ENCODE data around the gene BICRA.
"Not testable (repeated sequence)": the region's sequence is repeated elsewhere in the genome, so short reads cannot be mapped to it uniquely, and the experiment has no call there.

The BICRA gene

DNA sequence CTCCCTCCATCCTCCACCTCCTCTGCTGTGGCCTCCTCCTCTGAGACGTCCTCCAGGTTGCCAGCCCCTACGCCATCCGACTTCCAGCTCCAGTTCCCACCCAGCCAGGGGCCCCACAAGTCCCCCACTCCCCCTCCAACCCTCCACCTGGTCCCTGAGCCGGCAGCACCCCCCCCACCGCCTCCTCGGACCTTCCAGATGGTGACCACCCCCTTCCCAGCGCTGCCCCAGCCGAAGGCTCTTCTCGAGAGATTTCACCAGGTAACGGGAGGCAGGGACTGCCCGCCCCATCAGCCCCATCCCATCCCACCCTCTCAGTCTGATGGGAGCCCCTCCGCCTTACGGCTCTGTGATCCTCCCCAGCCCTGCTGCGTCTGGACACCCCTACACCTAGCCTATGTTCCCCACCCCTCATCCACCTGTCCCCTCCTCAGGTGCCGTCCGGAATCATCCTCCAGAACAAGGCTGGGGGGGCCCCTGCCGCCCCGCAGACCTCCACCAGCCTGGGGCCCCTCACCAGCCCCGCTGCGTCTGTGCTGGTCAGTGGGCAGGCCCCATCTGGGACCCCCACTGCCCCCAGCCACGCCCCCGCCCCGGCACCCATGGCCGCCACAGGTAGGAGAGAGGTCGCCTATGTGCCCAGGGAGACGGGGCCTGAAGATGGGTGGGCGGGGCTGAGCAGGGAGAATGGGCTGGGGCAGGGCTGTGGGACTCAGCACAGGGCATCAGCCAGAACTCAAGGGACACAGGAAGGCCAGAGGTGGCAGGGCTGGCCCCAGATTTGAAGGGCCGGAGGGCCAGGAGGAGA, 85.7 kb downstream of the BICRA start:
- no peak for DNase-seq

DNA sequence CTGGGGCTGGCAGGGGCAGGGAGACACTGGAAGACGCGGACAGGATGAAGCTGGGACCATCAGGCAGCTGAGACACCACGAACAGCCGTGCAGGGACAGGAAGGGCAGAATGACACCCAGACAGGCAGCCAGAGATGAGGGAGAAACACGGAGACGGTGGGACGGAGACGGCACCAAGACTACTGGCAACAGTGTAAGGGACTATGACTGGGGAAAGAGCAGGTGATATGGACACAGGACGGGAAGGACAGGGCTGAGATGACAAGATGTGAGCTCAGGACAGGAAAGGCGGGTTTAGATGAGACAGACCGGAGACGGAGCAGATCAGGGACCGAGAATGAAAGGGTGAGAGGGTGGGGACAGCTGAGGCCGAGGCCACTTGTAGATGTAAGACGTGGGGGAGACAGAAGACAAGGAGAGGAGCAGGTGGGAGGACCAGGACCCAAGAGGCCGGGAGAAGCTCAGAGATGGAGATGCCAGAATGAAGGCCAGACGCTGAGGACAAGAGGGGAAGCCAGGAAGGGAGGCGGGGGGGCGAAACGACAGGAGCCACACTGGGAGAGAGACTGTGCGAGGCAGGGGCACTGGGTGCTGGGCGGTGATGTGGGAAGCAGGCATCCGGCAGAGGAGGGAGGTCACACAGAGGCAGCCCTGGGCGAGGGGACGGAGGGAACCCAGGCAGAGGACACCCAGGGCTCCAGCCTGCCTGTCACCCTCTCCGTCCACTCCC, 86.8 kb downstream of the BICRA start:
- DNase-seq, result no peak

DNA sequence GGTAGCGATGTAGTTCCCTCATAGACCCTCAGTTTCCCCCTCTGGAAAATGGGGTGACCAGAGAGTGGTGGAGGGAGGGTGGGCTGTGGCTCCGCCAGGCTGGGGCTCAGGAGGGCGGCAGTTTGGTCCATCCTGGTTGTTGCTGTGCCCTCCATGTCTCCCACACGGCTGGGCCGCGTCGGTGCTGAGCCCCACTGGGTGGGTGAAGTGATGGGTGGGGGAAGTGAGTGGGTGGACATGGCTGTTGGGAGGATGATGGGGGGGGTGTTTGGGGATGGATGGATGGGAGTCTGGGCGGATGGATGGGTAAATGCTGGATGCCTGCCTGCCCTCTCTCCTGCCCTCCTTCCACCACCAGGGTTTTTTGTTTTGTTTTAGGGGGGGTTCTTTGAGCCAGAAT, 87.7 kb downstream of the BICRA start:
- DNase-seq, result no peak

DNA sequence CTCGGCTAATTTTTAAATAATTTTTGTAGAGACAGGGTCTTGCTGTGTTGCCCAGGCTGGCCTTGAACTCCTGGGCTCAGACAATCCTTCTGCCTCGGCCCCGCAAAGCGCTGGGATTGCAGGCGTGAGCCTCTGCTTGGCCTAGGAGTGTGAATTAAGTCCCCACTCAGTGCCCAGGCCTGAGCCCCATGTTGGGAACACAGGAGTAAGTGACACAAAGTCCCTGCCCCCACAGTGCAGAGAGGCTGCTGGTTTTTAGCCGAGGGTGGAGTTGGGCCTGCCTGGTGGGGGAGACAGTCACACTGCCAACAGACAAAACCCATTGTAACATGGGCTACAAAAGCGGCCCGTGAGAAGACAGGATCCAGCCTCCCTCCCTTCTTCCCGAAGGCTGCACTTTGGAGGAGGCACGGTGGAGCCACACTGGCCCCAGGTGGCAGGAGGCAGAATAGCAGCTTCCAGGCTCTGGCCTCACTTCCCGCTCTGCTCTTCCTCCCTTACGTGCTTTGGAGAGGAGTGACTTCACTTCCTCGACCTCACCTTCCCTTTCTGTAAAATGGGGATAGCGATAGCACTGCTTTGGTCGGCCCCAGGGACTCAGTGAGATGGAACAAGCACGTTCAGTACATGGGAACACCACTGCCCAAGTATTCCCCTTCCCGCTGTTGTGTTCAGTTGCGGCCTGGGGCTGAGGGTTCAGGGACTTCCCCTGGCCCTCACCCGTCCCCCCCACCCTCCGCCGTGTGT, 89.1 kb downstream of the BICRA start:
- peak; percentile 80 for DNase-seq

DNA sequence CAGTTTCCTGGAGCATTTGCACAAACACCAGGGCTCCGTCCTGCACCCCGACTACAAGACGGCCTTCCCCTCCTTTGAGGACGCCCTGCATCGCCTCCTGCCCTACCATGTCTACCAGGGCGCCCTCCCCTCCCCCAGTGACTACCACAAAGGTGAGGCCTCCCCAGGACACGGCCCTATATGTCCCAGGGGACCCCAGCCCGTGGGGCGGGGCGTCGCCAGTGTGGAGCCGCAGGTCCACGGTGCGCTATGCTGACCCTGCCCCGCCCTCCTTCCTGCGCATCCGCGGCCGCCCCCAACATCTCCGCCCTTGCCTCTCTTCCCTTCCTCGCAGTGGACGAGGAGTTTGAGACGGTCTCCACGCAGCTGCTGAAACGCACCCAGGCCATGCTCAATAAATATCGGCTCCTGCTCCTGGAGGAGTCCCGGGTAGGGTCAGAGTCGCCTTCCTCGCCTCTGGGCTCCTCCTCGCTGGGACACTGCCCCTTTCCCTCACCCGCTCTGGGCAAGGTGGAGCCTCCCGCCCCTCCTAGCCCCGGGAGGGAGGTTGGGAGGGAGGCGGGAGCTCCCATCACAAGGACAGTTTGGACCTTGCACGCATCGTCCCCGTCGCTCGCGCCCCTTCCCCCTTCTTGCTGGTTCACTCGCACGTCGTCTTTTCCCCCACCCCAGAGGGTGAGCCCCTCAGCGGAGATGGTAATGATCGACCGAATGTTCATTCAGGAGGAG, 89.9 kb downstream of the BICRA start:
- DNase-seq, result no peak

DNA sequence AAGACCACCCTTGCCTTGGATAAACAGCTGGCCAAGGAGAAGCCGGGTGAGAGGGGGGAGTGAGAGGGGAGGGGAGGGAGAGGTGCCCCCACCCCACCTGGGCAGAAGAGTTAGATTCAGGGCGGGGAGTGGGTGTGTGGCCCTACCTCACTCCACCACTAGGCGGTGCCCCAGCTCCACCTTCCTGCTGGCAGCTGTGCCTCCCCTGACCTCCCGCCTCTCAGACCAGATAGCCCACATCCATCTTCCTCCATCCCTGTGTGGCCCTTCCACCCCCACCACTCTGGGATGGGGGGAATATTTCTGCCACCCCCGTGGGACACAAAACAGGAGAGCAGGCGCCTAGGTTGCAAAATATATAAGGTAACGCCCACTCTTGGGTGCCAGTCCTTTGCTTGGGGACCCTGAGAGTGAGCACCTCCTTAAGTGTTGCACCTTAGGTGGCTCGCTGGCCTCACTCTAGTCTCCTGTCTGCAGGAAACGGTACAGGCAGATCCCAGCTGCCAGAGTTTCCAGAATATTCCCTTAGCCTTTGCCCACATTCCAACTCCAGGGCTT, 90.5 kb downstream of the BICRA start:
- DNase-seq, result peak; percentile 25

DNA sequence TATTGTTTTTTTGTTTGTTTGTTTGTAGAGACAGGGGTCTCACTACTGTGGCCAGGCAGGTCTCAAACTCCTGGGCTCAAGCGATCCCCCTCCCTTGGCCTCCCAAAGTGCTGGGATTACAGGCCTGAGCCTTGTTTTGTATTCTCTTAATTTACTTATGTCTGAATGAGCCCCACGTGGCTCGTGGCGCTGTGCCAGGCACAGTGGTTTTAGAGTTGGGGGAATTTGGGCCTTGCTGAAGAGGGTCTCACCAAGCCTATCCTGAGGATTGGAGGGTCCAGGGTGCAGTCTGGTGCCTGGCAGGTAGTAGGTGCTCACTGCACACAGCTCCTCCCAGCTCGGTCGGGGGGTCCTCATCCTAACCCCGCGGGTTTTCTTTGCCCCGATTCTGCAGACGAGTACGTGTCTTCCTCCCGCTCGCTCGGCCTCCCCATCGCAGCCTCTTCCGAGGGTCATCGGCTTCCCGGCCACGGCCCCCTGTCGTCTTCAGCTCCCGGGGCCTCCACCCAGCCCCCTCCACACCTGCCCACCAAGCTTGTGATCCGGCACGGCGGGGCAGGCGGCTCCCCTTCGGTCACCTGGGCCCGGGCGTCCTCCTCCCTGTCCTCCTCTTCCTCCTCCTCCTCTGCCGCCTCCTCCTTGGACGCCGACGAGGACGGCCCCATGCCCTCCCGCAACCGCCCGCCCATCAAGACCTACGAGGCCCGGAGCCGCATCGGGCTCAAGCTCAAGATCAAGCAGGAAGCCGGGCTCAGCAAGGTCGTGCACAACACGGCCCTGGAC, 92.2 kb downstream of the BICRA start:
- DNase-seq, result no peak

DNA sequence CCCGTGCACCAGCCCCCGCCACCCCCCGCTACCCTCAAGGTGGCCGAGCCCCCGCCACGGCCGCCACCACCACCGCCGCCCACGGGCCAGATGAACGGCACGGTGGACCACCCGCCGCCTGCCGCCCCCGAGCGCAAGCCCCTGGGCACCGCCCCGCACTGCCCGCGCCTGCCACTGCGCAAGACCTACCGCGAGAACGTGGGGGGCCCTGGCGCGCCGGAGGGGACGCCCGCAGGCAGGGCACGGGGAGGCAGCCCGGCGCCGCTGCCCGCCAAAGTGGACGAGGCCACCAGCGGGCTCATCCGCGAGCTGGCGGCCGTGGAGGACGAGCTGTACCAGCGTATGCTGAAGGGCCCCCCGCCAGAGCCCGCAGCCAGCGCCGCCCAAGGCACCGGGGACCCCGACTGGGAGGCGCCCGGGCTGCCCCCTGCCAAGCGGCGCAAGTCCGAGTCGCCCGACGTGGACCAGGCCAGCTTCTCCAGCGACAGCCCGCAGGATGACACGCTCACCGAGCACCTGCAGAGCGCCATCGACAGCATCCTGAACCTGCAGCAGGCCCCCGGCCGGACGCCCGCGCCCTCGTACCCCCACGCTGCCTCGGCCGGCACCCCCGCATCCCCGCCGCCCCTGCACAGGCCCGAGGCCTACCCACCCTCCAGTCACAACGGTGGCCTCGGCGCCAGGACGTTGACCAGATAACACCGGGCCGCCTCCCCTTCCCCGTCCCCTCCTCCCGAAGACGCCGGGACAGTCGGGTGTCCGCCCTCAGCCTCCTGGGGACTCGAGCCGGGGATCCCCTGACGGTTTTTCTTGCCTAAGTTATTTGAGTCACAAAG, 93.0 kb downstream of the BICRA start:
- no peak for DNase-seq

DNA sequence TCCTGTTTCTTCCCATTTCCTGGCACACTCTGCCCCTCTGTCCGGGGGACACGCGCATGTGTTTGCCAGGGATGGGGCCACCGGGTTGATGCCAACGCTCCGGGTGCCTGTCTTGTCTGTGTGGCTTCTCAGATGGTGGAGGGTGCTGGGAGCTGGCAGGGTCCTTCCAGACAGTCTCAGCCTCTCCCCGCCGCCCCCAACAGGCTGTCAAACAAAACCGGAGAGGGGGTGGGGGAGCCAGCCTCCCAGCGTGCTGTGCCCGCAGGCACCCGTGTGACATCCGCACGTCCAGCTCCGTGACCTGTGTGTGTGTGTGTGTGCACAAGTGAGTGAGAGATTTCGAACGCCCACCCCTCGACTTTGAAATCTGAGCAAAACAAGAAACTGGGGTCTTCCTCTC, 93.7 kb downstream of the BICRA start:
- DNase-seq, result no peak

DNA sequence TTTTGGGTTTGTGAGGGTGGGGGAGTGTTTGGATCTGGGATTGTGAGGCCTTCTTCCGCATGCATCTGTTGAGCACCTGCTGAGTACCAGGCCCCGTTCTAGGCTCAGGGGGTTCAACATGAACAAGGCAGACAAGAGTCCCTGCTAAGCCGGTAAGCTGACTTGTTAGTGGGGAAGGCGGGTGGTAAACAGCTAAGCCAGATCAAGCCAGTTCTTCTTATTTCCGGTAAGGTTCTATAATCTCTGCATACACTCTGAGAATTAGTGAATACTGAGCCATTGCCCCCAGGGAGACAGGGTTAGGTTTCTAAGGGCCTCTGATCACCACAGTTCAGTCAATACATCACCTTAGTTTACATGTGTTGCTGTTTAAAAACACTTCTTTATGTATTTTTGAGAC, 94.4 kb downstream of the BICRA start:
- no peak for DNase-seq

DNA sequence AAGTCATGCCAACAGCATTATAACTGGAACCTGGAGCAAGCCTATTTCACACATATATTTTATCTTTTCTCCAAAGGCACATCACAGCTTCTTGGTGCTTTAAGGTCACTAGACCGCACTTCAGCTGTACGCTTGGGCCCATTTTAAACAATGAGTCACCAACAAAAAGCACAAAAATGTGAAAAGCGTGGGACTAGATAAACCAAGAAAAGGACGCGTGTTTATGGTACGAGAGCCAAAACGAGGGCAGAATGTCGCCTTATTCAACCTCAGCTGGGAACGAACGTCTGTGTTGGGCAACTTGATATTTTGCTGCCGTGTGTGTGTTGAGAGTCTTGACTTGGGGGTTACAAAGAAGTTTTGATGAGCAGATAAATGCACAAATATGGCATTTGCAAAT, 95.1 kb downstream of the BICRA start:
- no peak for DNase-seq

DNA sequence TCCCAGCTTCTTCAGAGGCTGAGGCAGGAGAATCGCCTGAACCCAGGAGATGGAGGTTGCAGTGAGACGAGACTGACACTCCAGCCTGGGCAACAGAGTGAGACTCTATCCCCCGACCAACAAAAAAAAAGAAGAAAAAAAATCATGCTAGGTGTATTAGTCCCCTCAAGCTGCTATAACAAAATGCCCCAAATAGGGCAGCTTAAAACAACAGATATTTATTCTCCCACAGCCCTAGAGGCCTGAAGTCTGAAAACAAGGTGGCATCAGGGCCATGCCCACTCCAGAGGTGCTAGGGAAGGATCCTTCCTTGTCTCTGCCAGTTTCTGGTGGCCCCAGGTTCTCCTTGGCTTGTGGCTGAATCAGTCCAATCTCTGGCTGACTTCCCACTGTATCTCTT, 95.7 kb downstream of the BICRA start:
- DNase-seq, result no peak

DNA sequence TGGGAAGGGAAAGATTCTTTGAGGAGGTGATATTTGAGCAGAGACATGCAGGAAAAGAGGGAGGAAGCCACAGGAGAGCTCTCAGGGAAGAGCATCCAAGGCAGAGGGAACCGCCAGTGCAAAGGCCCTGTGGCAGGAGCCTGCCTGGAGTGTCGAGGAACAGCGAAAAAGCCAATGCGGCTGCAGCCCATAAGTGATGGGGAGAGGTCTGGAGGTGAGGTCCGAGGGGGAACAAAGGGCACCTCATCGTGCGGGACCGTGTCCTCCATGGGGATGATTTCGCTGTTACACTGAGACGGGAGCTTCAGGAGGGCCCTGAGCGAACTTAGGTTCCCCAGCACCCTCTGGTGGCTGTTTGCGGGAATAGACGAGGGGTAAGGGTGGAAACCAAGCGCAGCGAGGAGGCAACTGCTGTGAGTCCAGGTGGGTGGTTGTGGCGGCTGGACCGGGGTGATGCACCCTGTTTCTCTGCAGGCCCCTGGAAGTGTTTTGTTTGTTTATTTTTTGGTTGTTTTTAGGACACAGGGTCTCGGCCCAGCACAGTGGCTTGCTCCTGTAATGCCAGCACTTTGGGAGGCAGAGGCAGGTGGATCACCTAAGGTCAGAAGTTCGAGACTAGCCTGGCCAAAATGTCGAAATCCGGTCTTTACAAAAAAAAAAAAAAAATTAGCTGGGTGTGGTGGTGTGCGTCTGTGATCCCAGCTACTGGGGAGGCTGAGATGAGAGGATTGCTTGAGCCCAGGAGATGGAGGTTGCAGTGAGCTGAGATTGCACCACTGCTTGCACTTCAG, 98.4 kb downstream of the BICRA start:
- peak; percentile 67 for DNase-seq

DNA sequence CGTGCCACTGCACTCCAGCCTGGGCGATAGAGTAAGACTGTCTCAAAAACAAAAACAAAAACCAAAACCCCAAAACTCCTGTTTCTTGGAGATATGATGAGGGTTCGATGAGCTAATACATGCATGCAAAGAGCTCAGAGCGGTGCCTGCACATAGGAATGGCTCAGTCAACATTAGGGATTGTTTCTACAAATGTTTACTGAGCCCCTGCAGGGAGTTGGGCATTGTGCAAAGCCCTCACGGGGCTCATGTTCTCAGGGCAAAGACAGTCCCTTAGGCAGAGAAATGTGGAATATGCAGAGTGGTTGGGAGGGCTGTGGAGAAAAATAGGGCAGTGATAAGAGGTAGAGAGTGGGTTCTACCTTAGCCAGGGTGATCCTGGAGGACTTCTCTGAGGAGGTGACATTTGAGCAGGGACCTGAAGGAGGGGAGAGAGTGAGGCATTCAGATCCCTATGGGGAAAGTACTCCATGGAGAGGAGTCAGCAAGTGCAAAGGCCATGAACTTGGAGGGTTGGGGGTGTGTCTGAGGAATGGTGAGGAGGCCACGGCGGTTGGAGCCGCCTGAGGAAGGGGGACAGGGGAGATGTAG, 102.8 kb downstream of the BICRA start:
- DNase-seq, result no peak

DNA sequence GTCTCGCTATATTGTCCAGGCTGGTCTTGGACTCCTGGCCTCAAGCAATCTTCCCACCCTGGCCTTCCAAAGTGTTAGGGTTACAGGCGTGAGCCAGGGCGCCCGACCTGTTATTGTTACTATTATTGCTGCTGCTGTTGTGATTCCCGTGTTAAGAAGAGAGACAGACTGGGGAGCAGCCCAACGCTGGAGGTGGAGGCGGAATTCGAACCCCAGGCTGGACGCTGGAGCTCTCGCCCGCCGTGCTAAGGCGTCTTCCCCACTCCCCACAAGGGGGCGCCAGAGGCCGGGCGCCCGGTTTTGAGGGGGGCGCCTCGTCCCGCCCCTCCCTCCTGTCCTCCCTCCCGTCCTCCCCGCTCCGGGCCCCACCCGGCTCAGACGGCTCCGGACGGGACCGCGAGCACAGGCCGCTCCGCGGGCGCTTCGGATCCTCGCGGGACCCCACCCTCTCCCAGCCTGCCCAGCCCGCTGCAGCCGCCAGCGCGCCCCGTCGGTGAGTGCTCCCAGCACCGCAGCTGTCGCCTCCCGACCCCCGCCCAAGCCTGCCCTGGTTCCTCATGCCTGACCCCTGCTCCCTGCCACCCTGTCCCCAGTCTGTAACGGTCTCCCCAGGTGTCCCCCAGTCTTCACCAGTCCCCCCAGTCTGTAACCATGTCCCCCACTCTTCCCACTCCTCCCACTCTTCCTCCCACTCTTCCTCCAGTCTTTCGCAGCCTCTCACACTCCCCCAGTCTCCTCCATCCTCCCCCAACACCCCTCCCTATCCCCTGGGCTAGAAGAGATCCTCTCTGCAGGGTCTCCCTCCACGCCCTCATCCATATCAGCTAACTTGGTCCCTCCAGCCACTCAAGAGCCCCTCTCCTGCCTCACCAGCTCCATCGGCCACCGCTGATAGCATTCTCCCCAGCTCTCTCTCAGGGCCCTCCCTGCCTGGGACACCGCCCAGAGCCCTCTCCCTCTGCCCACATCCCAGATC, 104.4 kb downstream of the BICRA start, which contains the start of gene EHD2:
EHD2 (plus strand) TSS at position 377 of the 976 bp plus-strand sequence. CDS start 3,191 bp downstream, outside the sequence.
- peak; percentile 76 for DNase-seq

DNA sequence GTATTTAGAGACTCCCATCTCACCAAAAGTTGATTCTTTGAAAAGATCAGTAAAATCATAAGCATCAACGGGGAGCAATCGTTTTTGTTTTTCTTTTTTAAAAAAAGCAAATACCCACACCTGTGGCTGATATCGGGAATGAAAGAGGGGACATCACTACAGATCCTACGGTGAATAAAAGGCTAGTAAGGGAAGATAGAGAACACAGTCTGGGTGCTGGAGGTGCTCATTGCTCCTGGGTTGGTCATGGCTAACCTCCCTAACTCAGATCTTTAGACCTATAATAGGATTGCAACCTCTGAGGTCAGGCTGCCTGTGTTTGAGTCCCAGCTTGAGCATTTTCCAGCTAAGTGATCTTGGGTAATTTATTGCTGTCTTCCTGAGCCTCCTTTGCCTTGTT, 105.4 kb downstream of the BICRA start:
- DNase-seq, result no peak

DNA sequence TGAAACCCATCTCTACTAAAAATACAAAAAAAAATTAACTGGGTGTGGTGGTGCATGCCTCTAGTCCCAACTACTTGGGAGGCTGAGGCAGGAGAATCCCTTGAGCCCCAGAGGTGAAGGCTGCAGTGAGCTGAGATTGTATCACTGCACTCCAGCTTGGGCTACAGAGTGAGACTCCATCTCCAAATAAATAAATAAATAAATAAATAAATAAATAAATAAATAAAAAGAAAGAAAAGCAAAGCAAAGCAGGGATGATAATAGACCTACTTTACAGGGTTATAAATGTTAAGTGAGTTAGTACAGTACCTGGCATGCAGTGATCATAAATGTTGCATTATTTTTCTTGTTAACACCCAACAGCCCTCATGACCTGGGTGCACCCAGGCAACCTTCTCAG, 105.9 kb downstream of the BICRA start:
- not testable (repeated sequence) for DNase-seq

DNA sequence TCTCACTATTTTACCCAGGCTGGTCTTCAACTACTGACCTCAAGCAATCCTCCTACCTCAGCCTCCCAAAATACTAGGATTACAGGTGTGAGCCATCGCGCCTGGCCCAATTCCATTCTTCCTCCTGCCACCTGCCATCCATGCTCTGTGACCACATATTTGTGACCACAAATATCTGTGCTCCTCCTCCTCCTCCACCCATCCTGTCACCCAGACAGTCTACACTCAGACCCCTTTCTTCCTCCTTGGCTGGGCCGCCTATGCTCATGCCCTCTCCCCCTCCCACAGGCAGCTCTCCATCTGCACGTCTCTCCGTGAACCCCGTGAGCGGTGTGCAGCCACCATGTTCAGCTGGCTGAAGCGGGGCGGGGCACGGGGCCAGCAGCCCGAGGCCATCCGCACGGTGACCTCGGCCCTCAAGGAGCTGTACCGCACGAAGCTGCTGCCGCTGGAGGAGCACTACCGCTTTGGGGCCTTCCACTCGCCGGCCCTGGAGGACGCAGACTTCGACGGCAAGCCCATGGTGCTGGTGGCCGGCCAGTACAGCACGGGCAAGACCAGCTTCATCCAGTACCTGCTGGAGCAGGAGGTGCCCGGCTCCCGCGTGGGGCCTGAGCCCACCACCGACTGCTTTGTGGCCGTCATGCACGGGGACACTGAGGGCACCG, 107.5 kb downstream of the BICRA start:
- DNase-seq, result no peak

Data from fibroblast of upper back skin (primary cell).